Activated CD4-positive, alpha-beta T cell treated with anti-CD3 and anti-CD28 coated beads for 1 hour (primary cell): ENCODE measurements around the gene RICTOR.
A peak's percentile ranks its signal among the peaks of the same experiment; 100 is the strongest.

Source experiments
- DNase-seq: peaks from one replicate; pipeline ENCODE4 v3.0.0-alpha.2; 2020

The RICTOR gene

DNA sequence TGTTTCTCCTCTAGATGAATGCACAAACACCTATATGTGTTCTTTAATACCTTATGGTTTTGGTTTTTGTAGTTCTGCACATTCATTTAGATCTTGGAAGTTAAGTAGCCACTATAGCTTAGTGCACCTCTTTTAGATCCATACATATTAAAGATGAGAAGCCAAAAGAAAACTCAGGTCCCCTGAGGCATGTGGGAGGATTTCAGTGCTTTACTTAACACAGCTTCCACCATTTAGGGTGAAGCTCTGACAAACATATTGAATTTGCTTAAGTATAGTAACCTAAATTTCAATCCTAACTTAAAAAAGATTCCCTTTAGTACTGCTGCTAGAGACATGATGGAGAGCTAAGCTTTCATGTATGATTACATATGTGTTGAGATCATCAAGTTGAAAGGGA is 25.6 kb upstream of the RICTOR start:
- DNase-seq, result no peak

DNA sequence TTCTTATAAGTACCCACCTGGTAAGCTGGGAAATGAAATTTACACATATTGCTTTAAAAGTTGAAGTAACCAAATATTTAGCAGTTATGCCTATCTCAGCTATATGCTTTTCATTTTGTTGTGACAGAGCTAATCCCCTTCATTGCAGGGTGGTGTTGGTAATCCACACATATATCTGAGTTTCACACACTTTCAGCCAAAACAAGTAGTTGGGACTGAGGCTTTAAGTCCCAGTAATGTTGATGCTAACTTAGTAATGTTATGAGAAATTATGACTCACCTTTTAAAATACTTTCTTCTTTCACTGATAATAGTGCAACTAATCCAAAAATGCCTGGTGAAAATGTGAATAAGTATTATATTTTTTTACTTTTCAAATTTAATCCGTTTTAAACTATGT is 19.2 kb upstream of the RICTOR start:
- DNase-seq, result no peak

DNA sequence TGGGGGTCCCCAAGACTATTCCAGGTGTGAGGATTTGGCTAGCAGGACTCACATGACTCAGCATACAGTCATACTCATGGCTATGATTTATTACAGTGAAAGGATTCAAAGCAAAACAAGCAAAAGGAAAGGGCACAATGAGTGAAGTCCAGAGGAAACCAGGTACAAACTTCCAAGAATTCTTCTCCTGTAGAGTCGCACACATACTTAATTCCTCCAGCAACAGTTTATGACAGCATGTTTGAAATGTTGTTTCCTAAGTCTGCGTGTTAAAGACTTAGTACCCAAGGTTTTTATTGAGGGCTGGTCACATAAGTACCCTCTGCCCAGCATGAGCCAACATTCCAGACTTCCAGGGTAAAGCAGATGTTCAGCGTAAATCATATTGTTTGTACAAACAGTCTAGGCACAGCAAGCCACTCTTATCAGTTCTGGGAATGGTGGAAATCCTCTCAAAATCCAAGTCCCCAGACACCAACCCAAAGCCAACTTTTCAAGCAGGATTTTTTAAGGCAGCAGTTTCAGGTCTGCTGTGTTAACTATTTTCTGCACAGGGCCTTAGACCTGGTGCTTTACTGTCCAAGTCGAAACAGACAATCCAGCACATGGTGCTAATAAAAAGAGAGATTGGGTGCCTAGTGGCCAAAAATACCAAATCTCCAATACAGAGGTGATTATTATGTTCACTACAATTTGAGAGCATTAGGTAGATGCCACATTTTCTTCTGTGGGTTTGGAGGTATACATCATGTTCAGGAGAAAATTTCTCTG is 18.6 kb upstream of the RICTOR start:
- DNase-seq, result no peak

DNA sequence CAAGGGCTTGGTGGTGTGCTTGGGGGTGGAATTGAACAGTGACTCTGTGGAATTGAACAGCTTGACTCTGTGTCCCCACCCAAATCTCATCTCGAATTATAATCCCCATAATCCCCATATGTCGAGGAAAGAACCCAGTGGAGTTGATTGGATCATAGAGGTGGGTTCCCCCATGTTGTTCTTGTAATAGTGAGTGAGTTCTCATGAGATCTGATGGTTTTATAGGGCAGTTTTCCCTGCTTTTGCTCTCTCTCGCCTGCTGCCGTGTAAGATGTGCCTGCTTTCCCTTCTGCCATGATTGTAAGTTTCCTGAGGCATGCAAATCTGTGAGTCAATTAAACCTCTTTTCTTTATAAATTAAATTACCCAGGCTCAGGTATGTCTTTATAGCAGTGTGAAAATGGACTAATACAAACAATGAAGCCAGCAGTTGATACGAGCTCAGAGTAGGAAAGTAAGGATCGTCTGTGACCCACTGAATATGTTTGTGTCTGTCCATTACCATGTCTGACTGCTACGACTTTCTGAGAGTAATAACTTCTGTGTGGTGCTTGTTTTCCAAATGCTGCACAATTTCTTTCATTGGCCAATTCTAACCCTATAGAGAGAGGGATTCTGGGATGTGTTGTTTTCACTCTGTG is 17.9 kb upstream of the RICTOR start:
- no peak for DNase-seq

DNA sequence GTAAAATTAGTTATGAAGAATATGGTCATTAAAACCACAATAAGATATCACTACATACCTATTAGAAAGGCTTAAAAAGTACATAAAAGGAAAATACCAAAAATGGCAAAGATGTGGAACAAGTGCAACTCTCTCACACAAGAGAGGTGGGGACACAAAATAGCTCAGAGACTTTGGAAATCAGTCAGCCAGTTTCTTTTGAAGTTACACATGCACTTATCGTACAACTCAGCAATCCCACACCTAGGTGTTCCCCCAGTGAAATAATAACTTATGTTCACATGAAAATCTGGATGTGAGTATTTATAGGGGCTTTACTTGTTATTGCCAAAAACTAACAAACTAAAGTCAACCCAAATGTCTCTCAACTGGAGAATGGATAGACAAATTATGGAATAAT is 9.8 kb upstream of the RICTOR start:
- no peak for DNase-seq

DNA sequence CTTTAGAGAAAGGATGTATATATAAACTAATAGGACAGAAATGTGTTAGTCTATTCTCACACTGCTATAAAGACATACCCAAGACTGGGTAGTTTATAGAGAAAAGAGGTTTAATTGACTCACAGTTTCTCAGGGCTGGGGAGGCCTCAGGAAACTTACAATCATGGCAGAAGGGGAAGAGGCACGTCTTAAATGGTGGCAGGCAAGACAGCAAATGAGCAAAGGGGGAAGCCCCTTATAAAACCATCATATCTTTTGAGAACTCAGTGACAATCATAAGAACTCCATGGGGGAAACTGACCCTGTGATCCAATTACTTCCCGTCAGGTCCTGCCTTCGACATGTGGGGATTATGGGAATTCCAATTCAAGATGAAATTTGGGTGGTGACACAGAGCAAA is 8.8 kb upstream of the RICTOR start:
- DNase-seq, result no peak

DNA sequence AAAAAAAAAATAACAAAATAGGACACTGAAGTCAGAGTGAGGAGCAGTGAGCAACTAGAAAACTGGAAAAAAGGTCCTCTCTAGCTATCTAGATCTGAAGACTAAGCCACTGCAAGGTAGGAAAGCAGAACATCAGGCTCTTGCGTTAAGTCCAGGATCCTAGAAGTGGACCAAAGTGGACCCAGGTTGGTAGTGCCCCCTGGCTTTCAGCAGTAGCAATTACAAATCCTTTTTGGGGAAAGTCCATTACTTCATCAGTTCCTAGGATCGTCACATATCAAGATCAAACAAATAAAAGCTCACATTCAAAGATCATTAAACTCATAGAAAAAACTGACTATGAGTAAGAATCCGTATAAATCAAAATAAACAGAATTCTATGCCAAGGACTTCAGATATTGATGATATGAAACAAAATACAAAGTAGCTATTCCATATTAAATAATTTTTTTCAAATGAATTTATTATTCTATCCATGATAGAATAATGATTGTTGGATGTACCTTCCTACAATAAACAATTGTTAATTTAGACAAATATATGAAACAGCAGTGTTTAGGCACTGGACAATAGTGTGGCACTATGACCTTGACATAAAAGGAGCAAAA is 6.5 kb upstream of the RICTOR start:
- DNase-seq, result no peak

DNA sequence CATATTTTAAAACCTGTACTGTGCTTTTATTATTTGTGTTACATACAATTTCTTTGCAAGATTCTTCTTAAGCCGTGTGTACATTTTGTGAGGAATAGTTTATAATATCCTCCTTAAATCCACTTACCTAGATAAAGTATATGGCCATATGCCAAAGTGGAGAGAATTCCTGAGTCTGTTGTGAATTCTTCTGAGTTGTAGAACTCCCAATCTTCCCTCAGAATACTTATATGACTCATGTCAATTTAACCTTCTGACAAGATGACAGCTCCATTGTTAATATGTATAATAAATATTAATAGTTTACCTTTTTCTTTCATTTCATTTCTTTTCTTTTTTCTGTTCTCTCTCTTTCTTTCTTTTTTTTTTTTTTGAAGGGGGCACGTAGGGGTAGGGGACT is 6.0 kb upstream of the RICTOR start:
- DNase-seq, result no peak

DNA sequence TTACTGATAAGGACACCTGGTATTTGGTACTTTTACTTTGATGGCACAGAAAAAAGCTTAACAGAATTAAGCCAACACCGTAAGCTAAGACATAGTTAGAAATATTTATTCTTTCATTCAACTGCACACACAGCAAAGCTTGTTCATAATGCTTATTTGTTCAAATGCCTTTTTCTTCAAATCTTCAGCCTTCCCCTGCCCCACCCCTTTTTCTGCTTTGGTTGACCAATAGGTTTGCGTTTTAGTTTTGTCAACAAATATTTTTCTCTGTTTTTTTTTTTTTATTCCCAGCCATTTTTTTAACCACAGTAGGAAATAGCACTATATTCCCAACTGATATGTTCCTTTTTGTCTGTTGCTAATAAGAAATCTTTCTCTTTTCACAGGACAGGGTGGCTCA is 4.9 kb upstream of the RICTOR start:
- DNase-seq, result no peak

DNA sequence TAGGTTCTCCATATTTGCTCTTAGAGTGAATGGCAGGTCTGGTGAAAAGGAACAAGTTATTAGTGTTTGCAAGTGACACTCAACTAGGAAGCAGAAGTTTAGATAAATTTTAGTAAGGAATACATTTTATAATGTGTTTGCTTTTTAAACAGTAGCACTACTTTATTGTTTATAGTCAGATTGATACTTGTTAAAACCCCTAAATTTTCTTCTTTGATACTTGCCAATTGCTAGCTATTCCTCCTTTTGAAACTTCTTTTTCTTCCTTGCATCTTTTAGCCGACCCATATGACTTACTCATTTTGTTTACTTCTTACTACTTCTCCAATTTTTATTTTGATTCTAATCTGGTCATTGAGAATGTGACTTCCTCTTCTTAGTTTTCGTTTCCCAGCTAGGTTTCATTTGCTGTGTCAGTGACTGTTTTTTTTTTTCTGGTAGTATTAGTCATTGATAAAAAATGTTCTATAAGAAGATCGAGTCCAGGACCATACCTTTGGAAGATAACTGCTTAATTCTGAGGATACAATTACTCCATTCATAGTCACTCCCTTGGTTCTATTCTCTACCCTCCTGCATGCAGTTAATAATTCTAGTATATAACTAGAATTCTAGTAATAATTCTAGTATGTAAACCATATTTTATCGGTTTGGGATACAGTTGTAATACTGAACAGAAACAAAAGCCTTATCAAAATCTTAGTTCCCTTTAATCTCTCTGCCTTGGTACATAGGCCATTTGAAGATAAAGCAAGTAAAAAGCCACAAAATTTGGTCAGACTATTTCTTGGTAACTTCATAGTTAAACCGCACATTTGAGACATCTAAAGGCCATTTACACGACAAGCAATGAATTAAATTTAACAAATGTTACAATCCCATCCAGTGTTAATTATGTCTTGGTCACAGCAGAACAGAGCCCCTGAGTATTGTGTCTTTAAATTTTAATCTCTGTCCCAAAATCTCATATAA is 2.8 kb upstream of the RICTOR start:
- DNase-seq, result no peak

DNA sequence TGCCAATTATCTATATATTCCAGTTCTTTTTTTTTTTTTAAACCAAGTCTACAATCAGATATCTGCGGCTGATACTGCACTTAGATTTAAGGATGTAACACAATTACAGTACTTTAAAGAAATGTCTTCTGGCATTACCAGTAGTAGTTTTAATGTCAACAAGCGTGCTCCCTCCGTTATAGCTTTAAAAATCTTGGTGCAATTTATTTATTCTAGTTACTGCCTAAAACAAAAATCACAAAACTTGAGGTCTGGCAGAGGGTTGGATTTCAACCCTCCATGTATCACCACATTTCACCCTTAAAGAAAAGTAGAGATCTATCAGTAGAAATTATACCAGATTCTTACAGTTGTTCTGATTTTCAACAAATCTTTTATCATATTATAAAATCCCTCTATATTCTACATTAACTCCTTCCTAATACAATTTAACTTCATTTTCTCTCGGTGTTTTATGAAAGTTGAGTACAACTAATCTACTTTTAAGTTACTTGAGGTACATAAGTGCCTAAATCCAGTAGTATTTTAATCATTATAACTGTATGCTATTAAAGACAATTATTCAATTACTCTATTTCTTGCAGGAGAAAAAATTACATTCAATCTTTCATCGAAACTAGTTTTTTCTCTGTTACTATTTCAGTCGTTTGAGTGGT is 2.0 kb upstream of the RICTOR start:
- no peak for DNase-seq

DNA sequence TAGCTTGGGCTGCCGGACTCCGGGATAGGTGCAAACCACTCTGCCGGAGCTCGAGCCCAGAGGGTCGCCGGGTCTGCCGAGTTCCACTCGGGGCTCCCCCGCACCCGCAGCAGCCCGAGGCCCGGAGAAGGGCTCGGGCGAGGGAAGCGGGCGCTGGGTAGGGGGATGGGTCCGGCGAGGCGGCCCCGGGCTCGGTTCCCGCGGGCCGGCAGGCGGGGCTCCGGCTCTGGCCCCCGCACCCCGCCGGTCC is 507 bp downstream of the RICTOR start:
- no peak for DNase-seq

DNA sequence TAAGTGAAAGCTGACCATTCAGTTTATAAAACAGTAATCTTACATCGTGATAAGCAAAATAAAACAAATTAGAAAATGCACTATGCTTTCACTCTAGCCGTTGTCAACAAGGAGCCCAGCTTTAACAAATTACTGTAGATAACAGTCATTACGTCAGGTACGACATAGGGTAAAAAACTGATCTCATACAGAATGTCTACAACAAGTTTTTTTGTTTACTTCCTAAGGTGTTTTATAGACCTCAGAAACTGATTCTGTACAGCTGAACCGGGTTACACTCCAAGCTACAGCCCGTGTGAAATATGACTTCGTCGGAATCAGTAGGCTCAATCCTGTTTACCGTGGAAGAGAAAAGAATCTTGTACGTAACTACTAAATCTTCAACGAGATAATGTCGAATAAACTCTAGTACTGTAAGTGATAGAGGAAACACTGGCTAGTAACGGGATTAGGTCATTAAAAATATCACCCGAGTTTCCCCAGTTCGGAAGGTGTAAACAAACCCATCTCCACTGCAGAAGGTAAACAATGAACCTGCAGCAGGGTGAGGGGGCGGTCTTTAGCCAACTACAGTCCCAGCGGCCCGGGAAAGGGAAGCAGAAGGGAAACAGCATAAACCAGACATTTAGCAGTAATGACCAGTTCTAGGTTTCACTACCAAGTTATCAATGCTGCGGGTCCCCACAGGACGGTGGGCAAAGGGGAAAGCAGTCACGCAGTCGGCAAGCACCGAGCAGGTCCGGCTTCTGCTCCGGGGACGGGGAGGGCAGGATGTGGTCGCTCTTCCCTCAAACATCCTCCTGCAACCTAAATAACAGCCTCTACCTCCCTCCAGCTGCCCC is 1.1 kb downstream of the RICTOR start:
- DNase-seq, result peak; percentile 22

DNA sequence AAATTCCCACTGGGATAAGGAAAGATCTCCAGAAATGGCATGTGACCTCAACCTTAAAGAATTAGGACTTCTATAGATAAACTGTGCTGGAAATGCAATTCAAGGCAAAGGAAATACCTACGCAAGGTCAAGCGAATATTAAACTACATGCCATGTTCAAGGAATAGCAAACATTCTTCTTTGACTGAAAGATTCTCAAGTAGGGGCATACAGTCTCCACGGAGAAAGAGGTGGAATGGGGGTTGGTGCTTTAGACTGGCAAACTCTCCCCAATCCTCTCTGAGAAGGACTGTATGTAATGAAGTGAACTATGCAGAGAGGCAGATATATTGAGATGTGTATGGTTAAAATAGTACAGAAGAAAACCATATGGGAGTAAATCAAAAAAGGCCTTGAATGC is 6.1 kb downstream of the RICTOR start:
- DNase-seq, result no peak

DNA sequence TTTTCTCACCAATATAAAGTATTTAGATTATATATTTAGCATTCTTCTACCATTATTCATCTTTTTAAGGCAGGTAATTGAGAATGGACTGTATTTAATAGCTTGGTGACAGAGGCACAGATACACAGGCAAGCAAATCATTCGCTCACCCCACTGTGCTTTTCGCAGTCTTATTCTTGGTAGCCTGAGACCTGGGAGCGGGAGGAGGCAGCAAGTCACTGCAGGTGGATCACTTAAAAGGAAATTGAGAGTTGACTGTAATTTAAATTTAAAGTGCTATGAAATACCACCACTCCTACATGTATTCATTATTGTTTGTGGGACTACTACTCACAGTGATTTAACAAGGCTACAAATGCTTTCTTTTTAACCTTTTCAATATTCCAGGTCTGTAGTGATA is 9.7 kb downstream of the RICTOR start:
- no peak for DNase-seq

DNA sequence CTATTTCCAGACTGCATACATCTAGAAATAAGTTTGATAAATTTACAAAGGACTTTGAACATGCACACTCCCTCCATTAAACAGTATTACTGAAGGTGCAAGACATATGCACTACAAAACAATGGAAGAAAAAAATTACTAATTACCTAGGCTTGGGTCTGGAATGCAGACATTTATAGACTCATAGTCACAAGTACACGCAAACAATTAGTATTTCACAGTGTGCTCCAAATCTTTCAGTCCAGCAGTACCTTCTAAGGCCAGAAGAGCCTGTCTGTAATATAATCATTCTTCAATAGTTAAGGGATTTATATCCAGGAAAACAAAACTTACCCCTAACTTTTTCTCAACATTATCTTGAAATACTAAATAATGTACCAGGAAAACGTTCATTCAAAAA is 11.2 kb downstream of the RICTOR start:
- DNase-seq, result no peak

DNA sequence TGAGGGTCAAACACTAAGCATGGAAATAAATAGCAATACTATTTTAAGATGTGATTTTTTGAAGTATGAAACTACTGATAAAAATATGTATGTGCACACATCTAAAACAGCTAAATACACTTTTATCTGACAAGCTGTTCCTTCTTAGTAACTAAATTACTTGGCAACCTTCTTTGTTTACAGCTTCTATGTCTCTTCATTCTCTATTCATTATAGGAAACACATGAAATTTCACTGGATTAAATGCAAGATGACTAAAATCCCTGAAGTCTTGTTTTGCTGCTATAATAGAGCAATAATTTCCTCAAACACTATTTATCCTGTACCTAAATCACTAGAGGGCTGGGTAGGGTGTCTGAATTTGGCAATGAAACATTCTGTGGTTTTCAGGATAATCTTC is 11.7 kb downstream of the RICTOR start:
- DNase-seq, result no peak

DNA sequence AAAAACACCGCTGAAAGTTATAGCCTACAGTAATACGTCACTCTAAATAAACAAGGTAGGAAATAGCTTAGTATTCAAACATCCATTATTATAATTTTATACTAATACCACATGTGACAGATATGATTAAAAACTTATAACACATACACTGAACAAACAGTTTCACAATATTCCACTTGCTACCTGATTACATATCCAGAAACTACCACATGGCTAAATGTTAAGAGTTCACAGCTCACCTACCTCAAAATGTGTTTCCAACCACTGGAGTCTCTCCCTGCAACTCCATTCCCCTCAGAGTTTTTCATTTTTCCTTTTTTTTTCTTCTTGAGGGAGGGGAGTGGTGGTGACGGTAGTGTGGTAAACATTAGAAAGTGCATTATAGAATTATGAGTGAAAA is 12.1 kb downstream of the RICTOR start:
- DNase-seq, result no peak

DNA sequence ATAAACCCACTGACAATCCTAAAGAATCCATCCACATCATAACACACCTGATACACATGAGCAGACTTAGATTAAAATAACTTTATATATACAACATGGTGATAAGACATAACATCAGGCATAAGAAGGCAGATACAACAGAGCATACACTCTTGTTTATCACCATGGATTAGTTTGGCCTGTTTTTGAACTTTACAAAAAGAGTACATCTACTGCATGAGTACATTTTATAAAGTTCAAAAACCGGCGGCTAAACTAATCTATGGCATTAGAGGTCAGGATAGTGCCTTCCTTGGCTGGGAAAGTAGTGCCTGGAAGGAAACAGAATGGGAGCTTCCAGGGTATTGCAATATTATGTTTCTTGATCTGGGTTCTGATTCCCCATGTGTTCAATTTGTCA is 15.1 kb downstream of the RICTOR start:
- DNase-seq, result no peak

DNA sequence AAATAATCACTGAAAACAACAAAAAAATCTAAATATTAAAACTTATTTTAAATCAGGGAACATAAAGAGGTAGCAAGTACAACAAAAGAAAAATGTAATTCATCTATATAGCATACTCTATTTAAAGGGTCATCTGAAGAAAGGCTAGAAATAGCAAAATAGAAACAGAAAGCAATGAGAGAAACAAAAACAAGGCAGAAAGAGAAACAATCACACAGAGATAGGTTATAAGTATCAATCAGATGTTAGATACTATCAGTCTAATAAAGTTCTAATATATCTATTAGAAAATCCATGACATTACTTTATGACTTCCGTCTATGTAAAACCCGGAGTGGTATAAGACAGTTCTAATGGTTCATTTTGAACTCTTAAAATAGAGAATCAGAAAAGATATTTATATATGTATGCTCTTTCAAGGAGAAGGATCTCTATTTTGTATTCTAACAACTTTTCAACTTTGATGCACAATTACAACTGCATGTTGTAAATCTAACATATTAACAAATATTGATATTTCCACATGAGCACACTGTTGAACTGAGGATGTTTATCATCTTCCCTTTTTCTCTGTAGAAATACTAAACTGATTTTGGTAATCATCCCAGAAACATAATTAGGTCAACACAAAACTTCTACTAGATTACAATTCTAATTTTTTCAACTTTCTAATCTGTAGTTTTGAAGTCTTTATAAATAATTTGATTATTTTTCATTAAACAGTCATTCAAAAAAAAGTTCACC is 15.8 kb downstream of the RICTOR start:
- DNase-seq, result no peak

DNA sequence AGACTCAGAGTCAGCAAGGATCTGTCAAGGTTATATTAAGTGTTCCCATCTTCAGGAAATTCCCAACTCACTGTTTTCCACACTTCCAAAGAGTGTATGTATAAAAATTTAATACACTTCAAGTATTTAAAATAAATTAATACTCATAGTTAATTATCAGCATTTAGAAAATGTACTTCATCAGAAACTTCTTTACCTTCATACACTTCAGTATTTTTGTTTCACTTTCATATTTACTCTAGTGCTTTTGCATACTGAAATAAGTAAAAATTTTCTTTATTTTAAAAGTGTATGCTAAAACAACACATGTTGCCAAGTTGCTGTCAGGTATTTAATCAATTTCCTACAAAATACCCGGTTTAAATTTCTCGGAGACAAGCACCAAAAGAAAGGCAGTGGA is 16.5 kb downstream of the RICTOR start:
- no peak for DNase-seq
